ENCODE results near the gene GNG10. TPM values are rescaled to one million over a fixed set of nuclear protein-coding genes. Genes with fewer than 3 reads are reported as not detected.

The GNG10 gene
- total and polyA plus RNA-seq, 9 of the 15 experiments (the other 6 are each of a cell fraction or from before 2014, with no cell fraction given), result 13.1 to 37.8 (median 28.4) TPM

- intact Hi-C loops (cut with micrococcal nuclease), result no loop called here
- peak in 2 of 4 experiments; percentile 20 to 22 for DNase-seq (ENCODE audit: extremely low read depth in 1 of 4, low spot score in 3 of 4)
- H4K20me1 ChIP-seq (replicated peaks; ENCODE audit: control insufficient read depth, insufficient read depth, low read length), result no peaks in the 10 kb centered on the region
- H3K4me2 ChIP-seq (ENCODE audit: insufficient read depth, low read length), result peak overlapping the region; percentile 83
- WGBS (ENCODE audit: insufficient coverage, low coverage, missing lambda C conversion rate), result 18% methylated on average over 7 of the region's 7 CpGs
- H3K9me1 ChIP-seq (ENCODE audit: control insufficient read depth, insufficient read depth, low read length), result no peaks in the 10 kb centered on the region
- peak overlapping the region; percentile 32; the same call in 1 of the 3 replicates for H3K27ac ChIP-seq (ENCODE audit: extremely low read depth, low read depth, low read length)
- peaks cover 17% of the 10 kb centered on the region; the same call in 2 of the 3 replicates for H3K79me2 ChIP-seq (ENCODE audit: control insufficient read depth, insufficient read depth, low read length)
- peak overlapping the region; percentile 63 to 92; a peak in 3 of 4 replicates for H3K9ac ChIP-seq (ENCODE audit: insufficient read depth in 1 of 2, low read depth in 2 of 2, low read length in 2 of 2)
- peak overlapping the region; percentile 80 for H2AFZ ChIP-seq (ENCODE audit: low read depth, low read length)
- H3K36me3 ChIP-seq (ENCODE audit: control insufficient read depth, insufficient read depth, low read length), result peaks cover 4% of the 10 kb centered on the region; the same call in 1 of the 3 replicates
- ChIA-PET POLR2A (interaction anchor here (0.6 to 1.9 kb wide), 2 partner anchors 17 to 20 kb away, joined by 3 to 5 read pairs; no protein-coding TSS in a partner anchor), CTCF (ENCODE audit: low intra/inter-chr PET ratio) (interaction anchor here (0.6 kb wide), 1 partner anchor 20 kb away, joined by 3 read pairs; no protein-coding TSS in a partner anchor)
- FAIRE-seq, result peak; percentile 51
- TF ChIP-seq FOXK2 (conservative IDR thresholded peaks at IDR 0.05 in 1 of 2, IDR thresholded peaks at IDR 0.05 in 1 of 2; ENCODE audit: low read depth in 2 of 2) (0 out of 4 replicates have a peak, but pooled peaks of 1 of the 2 experiments have one; percentile 14), ZNF239 (CRISPR knock-in tag; IDR thresholded peaks at IDR 0.05) (no peak)
- no peaks in the 10 kb centered on the region for H3K9me3 ChIP-seq (replicated peaks; ENCODE audit: control insufficient read depth, insufficient read depth, low read depth, low read length)
- ATAC-seq, result peak; percentile 23
- H3K27me3 ChIP-seq (ENCODE audit: control insufficient read depth in 2 of 2, insufficient read depth in 2 of 2, low read length in 2 of 2), result no peaks in the 10 kb centered on the region
- H3K4me3 ChIP-seq, result peak overlapping the region; percentile 63
- TSS peak; percentile 44 for BruUV-seq (replicated peaks)
- peaks cover 15 to 23% of the 10 kb centered on the region in 2 experiments; a peak in 4 of 5 replicates for H3K4me1 ChIP-seq (replicated peaks in 1 of 2; ENCODE audit: control insufficient read depth in 2 of 2, insufficient read depth in 2 of 2, low read length in 2 of 2)
- in situ Hi-C loops (cut with MboI), result no loop called here
These were observed 1.3 kb downstream of the GNG10 start for GRCh38 chr9:111662576-111663300.

GRCh38 chr9:111663301-111663823, 2.0 kb downstream of the GNG10 start:
- Histone ChIP-seq H2AFZ (ENCODE audit: low read depth, low read length) (no peak overlapping the region), H3K4me3 (no peak overlapping the region), H4K20me1 (replicated peaks; ENCODE audit: control insufficient read depth, insufficient read depth, low read length) (no peaks in the 10 kb centered on the region), H3K4me1 (replicated peaks in 1 of 2; ENCODE audit: control insufficient read depth in 2 of 2, insufficient read depth in 2 of 2, low read length in 2 of 2) (peaks cover 15 to 23% of the 10 kb centered on the region in 2 experiments; a peak in 4 of 5 replicates), H3K9me3 (replicated peaks; ENCODE audit: control insufficient read depth, insufficient read depth, low read depth, low read length) (no peaks in the 10 kb centered on the region), H3K36me3 (ENCODE audit: control insufficient read depth, insufficient read depth, low read length) (peaks cover 5% of the 10 kb centered on the region; the same call in 1 of the 3 replicates), H3K4me2 (ENCODE audit: insufficient read depth, low read length) (no peak overlapping the region), H3K27ac (ENCODE audit: extremely low read depth, low read depth, low read length) (no peak overlapping the region), H3K9ac (ENCODE audit: insufficient read depth in 1 of 2, low read depth in 2 of 2, low read length in 2 of 2) (peak overlapping the region in 1 of 2 experiments; percentile 46; a peak in 1 of 4 replicates), H3K79me2 (ENCODE audit: control insufficient read depth, insufficient read depth, low read length) (peaks cover 17% of the 10 kb centered on the region; the same call in 2 of the 3 replicates), H3K9me1 (ENCODE audit: control insufficient read depth, insufficient read depth, low read length) (no peaks in the 10 kb centered on the region), H3K27me3 (ENCODE audit: control insufficient read depth in 2 of 2, insufficient read depth in 2 of 2, low read length in 2 of 2) (no peaks in the 10 kb centered on the region)
- DNase-seq (ENCODE audit: extremely low read depth in 1 of 4, low spot score in 3 of 4), result peak in 2 of 4 experiments; percentile 24 to 33
- ChIA-PET CTCF (ENCODE audit: low intra/inter-chr PET ratio) (no interaction called here), POLR2A (no interaction called here)
- intact Hi-C loops (cut with micrococcal nuclease) (no loop called here), in situ Hi-C loops (cut with MboI) (no loop called here)
- no peak for FAIRE-seq
- no TSS peak for BruUV-seq (replicated peaks)
- WGBS (ENCODE audit: insufficient coverage, low coverage, missing lambda C conversion rate), result 74% methylated on average over 5 of the region's 5 CpGs
- no peak for ATAC-seq
- TF ChIP-seq ZNF280B (CRISPR knock-in tag; IDR thresholded peaks at IDR 0.05) (no peak), ZBTB12 (CRISPR knock-in tag; IDR thresholded peaks at IDR 0.05) (no peak), E2F8 (IDR thresholded peaks at IDR 0.05; ENCODE audit: low read depth, partially characterized antibody) (no peak)

Measured in K562 (cell line).